Measurements from ENCODE around the gene TMEM266.

TMEM266 gene

DNA sequence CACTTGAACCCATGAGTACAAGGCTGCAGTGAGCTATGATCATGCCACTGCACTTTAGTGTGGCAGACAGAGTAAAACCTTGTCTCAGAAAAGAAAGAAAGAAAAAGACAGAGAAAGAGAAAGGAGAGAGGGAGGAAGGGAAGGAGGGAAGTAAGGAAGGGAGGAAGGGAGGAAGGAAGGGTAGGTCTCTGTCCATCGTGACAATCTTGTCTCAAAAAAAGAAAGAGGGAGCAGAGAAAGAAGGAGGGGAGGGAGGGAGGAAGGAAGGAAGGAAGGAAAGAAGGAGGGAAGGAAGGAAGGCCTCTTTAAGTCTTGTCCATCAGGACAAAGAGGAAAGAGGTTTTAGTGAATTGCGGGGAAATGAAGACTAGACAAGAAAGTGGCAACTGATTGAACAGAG lies 129.3 kb downstream of the TMEM266 start:
- DNase-seq = no peak

DNA sequence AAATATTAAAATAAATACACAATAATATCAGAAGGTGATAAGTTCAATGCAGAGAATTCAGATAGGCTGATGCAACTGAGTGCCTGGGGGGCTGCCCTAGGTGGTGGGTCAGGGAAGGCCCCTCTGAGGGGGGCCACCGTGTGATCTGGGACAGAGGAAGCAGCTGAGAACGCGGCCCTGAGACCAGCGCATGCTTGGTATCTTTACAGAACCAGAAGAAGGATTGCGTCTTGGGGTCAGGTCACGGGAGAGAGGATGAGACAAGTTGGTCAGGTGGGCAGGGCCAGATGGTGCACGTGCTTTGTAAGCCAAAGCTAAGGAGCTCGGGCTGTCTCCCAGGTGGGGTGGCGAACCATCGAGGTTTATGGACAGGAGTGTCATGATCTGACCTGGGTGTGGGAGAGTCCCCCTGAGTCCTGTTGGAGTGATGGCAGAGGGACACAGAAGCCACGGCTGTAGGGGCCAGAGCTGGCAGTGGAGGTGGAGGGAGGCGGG lies 130.3 kb downstream of the TMEM266 start:
- no peak for DNase-seq

DNA sequence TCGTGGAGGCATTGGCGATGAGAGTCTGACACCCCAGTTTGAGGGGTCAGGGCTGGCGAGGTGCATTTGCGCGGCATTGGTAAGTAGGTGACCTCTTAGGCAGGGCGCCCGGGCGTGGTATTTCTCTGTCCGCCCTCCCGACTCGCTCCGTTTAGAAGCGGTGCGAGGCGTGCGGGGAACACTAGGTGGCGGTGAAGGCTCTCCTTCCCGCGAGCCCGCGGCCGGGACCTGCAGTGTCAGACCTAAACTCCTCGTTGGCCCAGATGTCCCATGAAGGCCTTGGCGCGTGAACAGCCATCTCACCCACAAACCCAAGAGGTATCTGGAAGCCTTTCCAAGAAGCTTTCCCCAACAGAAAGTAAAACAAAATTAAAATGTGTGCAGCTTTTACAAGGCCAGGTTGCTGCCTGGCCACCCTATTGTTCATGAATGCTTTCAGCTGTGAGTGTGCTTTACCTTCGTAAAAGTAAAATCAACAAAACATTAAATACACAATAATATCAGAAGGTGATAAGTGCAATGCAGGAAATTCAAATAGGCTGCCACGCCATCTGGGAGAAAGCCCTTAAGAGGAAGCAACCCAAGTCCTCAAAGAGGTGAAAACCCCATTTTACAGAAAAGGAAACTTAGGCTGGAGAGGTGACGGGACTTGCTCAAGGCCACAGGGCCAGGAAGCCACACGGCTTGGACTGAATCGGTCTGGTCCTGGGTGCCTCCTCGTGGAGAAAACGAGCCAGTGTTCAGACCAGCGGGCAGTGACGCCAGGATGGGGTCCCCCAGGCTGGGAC lies 131.2 kb downstream of the TMEM266 start:
- peak; percentile 68 to 69 for DNase-seq

DNA sequence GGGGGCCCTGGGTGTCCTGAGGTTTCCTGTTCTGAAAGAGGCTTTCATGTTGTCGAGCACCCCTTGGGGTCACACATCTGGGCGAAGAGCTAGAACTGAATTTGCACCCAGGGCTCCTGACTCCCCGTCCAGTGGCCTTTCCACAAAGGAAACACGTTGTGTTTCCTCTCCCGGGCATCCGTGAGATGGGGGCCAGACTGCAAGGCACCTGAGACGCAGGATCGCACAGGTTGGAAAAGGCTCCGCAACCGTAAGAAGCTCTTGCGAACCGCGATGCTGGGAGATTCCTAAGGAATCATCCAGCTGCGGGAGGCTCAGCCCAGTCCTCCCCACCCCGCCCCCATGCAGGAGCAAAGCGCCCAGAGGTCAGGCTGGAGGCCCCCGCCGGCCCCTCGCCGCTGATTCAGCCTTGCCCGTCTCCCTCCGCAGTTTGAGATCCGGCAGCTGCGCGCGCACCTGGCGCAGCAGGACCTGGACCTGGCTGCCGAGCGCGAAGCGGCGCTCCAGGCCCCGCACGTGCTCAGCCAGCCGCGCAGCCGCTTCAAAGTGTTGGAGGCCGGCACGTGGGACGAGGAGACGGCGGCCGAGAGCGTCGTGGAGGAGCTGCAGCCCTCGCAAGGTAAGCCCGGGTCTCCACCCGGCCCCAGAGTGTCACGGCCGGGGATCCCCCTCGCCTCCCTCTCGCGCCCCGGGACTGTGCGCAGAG lies 131.9 kb downstream of the TMEM266 start:
- no peak for DNase-seq

DNA sequence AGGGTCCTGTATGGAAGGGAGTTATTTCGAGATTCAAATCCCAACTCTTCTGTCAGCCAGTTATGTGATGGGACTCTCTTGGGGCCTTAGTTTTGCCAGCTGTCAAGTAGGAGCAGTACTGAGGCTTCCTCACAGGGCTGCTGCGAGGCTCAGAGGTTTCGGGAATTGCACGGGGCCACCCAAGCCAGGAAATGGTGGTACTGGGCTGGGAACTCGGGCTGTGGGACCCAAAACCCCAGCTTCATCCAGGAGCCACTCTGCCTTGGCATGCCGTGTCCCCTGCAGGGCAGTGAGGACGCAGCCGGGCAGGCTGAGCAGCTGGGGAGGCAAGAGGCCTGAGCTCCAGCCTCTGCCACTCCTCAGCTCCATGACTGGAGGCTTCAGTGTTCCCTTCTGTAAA lies 132.9 kb downstream of the TMEM266 start:
- DNase-seq = no peak

DNA sequence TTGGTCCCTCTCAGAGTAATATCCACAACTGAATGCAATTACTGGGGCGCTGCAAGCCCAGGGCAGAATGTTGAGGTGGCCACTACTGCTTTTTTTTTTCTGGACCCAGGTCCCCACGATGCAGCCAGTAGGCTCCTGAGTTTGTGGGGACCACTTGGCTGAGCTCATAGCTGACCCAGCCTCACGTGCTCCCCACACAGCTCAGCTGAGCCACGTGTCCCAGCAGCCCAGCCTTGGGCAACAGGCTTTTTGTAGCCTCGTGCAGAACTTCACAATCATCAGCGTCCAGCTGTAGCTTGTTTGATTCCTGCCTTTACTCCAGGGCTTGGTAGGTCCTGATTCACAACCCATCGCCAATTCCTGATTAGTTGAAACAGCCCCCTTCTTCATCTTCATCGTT lies 134.1 kb downstream of the TMEM266 start:
- DNase-seq = no peak

DNA sequence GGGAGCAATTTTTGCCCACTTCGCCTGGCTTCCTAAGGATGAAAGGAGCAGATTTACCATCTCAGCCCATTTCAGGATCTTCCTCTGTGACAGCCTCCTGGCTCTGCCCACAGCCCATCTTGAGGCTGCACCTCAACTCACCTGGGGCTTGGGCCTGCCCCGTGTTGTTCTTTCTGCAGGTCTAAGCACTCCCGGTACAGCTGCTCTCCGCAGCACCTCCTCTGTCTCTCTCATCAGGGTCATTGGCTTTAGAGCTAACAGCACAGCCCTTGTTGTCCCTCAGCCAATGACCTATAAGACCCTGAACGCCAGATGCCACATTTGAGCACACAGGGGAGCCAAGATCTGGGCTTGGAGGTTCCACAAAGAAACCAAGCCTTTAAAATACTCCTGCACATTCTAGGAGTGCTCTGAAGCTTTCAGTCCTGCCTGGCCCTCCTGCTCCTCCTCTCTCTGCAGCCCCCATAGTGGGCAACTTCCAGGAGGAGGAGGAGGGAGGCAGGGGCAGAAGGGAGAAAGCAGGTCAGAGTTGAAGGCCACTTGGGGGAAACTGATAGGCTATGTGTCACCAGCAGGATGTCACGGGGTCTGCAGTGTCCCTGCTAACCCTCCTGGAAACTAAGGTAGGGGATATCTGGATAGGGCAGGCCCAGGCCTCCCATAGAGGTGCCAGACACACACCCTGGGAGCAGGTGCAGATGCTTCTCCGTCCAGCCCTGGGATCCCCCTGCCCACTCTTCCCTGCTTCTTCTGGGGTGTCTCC lies 135.9 kb downstream of the TMEM266 start:
- DNase-seq = no peak

DNA sequence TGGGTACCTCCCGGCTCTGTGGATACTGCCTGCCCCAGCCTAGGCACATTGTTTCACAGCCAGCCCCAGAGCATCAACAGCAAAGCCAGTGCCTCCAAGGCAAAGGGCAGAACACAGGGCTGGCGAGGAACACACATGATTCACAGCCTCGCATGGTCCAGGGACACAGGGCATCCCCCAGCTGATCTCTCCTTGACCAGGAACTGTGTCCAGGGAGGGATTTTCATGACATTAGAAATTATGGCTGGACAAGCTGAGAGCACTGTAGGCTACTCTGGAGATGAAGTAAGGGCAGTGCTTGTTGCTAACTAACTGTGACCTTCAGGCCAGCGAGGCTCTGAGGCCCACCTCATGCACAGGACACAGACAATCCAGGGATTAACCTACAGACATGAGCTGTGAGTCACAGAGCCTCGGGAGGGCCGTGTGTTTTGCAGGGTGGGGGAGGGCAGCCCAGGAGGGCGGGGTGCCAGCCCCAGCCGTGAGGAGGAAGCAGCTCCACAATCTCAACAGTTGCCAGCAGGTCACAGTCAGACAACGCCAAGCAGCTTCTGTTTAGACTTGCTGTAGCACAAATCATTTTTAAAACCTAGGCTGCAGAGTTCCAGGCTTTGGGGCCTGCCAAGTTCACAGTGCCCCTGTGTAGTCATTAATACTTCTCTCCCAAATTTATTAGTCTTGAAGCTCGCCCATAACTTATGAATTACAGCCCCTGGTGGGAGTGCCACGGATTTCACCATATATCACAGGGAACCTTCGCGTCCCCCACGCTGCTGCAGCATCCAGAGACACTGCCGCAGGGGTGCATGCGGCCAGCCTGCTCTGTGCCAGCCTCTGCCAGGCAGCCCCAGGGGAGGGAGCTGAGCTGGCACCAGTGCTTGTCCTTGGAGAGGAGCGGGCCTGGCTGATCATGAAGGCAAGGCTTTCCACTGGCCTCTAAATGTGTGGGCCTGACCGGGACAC lies 136.8 kb downstream of the TMEM266 start:
- DNase-seq = peak in 1 of 2 experiments; percentile 40

DNA sequence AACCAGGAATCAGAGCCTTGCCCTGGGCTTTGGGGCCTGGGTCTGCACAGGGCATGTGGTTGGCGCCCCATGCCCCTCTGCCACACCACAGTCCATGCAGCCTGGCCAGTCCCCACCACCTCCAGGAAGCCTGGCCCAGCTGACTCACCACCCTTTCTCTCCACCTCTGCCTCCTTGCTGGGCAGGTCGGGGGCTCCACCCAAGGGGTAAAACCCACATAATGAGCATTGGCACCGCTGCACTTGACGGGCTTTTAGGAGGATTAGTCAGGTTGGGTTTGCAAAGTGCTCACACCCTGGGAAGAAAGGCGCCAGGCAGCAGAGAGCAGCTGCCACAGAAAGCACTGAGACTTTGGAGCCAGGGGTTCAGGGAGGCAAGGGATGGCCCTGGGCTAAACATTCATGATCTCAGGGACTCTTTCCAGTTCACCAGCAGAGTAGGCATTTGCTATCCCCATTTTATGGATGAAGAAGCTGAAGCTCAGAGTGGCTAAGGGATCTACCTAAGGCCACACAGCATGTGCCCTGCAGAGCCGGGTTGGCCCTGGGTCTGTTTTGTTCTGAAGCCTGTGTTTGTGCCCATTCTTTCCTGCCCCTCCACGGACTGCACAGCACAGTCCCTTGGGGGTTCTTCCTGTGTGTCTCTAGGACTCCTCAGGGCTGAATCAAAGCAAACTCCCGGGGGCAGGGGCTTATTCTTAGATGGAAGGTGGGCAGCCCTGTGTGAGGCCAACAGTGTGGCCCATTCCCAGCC lies 138.1 kb downstream of the TMEM266 start:
- no peak for DNase-seq

DNA sequence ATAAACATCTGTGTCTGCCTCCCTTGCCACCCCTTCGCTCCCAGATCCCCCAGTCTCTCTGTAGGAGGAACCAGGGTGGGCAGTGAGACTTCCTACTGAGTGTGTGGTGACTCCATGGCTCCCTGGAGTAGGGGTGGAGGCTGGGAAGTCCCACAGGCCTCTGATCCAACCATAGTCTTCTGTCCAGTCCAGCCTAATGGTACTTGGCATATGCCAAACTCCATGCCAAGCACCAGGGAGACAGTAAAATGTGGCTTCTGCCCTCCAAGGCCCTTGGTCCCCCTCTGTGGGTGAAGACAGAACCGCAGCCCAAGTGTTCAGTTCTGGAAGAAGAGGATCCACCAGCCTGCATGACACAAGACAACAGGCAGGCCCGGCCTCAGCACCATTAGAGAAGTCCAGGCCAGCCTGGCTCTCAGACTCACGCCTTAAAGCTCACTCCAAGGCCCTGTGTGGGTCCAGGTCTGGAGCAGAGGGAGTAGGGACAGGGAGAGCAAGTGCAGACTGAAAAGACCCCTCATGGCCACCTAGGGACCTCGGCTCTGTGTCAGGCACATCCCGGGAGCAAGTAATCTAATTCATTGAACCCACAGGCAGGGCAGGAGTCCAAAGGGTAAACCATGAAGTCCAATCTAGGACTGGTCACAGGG lies 138.8 kb downstream of the TMEM266 start:
- DNase-seq = no peak

DNA sequence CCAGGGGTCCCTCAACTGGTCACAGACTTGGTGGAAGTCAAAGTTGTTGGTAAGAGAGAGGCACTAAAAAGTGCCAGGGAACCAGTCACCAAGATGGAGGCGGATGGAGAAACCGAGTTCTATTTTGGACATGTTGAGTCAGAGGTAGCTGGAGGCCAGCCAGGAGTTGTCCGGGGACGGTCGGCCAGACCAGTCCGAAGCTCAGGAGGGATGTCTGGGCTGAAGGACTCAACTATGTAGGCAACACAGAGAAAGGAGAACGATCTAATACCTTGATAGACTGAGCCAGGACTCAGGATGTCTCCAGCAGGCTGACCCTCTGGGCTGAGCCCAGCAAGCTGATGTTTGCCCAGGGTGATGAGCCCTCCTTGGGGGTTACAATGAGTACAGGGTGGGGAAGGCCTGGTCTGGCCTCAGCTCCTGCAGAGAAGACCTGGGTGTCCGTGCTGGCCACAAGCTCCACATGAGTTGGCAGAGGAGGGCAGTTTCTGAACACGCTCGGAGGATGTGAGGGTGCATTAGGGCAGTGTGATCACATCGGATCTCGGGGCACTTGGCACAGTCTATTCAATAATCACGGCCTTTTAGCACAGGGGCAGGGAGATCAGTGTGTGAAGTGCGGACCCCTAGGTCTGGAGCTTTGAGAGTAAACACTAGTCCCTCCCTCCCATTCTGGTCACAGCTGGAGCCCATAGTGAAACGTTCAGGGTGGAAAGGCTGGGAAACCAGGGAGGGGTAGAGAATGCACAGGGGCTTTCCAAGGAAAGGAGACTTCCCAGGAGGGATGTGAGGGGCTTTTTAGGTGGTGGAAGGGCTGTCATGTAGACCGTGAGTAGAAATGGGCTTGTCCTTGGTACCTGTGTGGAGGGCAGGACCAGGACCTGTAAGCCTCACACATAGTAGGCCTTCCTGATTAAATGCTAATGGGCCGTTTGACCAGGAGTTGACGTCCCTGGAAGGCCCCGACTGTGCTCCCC lies 139.6 kb downstream of the TMEM266 start:
- DNase-seq = no peak

DNA sequence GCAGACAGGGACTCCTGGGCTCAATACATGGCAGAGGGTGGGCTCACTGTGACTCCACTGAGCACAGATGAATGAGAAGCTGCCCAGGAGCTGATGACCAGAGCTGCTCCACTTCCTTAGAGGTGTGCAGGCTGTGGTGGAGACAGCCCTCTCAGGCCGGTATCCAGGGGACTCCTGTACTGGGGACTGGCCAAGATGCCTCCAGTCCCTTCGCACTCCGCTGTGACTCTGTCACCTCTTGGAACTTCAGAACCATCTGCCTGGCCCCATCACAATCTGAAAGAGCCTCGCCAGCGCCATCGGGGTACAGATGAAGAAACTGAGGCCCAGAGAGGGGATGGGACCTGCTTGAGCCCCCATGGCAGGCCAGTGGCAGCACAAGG lies 140.3 kb downstream of the TMEM266 start:
- no peak for DNase-seq

DNA sequence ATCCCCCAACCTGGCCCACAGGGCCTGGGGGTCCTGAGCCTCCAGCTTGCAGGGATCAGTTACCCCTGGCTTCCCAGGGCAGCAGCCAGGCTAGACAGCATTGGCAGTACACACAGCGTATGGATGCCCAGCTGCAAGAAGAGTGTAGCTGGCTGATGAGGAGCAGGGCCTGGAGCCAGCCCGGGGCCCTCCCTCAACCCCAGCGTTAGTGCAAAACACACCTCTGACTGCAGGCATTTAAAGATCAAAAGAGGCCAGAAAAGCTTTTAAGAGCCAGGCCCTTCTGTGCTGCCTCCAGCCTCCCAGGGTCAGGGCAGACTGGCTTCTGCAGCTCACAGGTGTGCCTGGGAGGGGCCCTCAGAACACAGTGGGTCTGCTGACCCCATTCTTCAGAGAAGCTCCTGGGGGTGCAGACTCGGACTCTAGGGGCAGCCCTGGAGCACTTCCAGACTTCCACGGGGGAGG lies 140.9 kb downstream of the TMEM266 start:
- DNase-seq = no peak

DNA sequence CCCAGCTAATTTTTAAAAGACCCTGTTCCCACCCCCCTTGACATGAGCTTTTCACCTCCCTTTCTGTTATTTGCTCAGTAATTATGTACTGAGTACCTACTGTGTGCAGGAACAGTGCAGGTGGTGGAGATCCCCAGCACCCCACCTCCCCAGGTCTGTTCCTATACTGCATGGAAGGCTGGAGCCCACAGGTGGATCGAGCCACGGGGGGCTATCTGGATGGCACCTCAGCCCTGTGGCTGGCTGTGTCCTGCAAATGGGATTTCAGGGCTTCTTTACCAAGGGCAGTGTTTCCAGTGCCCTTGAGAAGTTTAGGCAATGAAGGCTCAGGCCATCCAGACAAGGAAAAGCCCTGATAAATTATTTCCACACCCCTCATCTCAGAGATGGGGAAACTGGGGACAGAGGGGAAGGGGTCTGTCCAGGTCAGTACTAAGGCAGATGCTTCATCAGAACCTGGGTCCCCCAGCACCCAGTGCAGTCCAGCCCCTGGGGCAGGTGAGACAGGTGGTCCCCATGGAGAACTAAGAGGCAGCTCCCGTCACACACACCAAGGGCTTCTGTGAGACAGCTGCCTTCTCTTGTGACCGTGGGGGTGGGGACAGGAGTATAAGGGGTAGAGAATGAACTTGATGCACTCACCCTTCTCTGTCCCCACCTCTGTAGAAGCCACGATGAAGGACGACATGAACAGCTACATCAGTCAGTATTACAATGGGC lies 141.9 kb downstream of the TMEM266 start:
- DNase-seq = no peak

DNA sequence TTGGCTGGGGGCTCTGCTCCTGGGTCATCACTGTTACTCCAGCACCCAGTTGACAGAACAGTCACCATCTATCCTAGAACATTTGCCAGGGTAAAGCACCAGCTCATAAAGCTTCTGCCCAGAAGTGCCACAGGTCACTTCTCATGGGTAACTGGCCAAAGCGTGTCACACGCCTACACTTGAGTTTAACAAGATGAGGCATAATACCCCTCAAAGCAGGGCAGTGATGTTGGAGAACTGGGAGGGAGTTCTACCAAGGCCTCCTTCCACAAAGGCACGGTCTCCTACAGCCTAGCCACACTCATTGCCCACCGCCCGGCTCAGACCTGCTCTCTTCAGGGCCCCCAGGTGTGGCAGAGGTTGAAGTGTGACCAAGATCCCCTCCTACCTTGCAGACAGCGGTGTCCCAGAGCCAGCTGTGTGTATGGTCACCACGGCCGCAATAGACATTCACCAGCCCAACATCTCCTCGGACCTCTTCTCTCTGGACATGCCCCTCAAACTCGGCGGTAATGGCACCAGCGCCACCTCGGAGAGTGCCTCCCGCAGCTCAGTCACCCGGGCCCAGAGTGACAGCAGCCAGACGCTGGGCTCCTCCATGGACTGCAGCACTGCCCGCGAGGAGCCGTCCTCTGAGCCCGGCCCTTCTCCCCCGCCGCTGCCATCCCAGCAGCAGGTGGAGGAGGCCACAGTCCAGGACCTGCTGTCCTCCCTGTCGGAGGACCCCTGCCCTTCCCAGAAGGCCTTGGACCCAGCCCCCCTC lies 143.7 kb downstream of the TMEM266 start:
- no peak for DNase-seq

DNA sequence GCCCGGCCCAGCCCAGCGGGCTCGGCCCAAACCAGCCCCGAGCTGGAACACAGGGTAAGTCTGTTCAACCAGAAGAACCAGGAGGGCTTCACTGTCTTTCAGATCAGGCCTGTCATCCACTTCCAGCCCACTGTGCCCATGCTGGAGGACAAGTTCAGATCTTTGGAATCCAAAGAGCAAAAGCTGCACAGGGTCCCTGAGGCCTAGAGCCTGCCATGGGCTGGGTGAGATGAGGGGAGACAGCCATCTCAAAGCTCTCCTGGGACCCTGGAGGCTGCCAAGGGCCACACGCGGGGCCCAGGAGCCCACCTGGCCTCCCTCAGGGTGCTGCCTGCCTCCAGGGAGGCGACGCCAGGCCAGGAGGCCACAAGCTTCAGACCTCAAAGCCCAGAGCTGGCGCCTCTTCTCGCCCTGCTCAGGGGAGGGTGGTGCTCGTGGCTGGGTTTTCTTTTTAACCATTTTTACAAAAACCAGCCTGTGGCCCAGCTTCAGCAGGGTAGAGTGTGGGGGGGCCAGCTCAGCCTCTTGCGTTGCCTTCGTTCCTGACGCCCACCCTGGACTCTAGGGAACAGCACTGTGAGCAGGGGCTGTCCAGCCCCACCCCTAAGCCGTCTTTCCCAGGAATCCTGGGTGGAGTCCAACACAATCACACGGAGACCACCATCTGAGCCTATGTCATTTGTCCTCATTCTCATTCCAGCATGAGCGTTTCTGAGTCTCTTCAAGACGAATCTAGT lies 144.5 kb downstream of the TMEM266 start:
- no peak for DNase-seq

DNA sequence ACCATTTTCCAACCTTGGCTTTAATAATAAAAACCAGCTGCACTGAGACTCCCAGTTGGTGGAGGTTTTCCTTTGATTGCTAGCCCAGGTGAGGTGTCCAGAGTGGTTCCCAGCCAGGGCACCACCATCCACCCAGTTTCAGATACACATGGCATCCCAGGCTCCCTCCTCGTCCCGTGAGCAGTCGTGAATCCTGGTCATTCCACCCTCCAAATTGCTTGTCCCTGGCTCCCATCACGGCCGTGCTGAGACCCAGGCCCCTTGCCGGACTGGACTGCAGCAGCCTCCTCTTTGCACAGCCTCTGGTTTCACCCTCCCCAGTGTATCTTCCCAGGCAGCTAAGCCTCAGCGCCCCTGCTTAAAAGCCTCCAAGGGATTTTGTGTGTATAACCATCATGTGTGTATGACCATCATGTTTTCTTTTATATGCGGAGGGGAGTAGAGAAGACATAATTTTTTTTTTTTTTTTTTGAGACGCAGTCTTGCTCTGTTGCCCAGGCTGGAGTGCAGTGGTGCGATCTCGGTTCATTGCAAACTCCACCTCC lies 145.2 kb downstream of the TMEM266 start:
- DNase-seq = no peak
